ENCODE results near the gene KLHL13.
"Not testable (repeated sequence)": the region's sequence is repeated elsewhere in the genome, so short reads cannot be mapped to it uniquely, and the experiment has no call there.

Gene KLHL13

DNA sequence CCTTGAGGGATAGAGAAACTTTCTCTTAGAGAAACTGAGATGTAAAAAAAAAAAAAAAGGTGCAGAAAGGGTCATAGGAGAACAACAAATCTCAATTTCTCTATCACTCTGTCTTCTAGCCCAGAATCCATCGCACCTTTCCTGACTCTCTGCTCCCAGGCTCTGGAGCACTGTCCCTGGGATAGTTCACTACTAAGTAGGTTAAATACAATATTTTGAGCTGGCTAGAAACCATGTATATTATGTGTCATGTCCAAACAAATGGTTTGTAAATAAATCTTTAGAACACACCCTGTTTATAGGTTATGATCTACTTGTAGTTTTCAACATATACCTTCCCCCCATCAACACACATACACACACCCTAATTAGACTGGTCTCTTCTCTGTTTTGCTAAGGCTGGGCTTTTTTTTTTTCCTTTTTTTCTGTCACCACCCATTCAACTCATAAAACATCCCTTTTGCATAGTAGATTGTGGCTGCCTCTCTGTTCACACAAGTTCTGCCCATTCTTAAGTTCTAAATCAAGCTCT lies 124.4 kb downstream of the KLHL13 start:
- no peak for DNase-seq

DNA sequence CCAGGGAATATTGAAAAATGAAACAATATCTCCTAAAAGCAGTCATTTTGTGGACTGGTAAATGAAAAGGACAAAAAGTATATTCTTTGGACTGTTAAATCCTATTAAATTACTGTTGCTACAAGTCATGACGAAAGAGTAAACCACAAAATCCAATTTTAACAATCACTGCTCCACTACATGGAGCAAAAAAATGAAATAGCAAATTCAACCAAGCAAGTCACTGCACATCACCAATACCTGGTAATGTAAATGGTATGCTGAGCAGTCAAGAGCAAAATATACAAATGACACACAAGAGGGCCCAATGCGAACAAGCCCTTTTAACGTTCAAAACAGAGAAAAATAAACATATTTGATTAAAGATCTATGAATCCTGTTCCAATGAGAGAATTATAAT lies 126.2 kb downstream of the KLHL13 start:
- DNase-seq = no peak

DNA sequence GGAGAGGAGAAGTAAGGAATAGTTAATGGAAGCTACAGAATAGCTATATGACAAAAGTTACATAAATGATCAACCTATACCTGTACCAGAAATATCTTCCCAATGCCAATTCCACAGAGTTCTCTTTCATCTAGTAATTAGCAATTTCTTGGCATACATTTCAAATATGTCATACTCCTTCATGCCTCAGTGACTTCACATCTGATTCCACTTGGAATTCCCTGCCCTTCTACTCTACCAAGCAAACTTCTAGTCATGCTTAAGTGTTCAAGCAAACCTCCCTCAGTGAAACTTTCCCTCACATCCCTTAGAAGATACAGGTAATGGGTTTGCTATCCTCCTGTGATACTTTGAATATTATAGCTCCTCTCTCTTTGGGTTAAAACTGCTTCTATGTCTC lies 127.1 kb downstream of the KLHL13 start:
- DNase-seq = no peak

DNA sequence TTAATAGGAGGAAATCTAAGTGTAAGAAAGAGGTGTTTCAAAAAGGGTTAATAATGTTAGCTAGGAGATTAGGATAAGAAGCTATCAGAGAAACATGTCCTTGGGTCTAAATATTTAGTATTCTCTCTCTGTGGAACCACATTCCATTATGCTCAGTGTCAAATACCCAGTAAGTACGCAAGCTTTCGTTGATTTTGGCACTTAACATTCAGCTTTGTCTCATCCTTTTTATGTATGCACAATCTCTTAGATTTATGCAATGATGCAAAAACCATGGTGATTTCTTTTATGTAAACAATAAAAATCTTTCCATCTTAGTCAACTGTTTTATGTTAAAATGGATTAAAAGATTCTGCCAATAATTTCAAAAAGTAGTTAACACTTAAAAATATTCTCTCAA lies 129.2 kb downstream of the KLHL13 start:
- DNase-seq = no peak

DNA sequence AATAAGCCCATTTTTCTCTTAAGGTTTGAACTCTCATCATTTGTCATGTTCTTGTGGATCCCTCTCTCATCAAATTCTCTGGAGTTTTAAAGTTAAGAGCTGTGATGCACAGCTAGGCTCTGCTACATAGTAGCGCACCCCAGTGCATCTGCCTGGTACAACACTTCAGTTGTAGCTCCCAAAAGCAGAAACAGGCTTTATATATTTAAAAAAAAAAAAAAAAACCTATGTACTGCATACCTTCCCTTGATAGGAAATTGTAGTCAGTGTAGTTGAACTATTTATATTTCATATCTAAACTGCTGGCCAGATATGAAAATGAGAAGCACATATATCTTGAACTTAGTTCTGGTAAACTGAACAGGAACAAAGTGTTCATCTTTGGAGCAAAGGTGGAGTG lies 131.4 kb downstream of the KLHL13 start:
- DNase-seq = peak in 1 of 4 experiments; percentile 3

DNA sequence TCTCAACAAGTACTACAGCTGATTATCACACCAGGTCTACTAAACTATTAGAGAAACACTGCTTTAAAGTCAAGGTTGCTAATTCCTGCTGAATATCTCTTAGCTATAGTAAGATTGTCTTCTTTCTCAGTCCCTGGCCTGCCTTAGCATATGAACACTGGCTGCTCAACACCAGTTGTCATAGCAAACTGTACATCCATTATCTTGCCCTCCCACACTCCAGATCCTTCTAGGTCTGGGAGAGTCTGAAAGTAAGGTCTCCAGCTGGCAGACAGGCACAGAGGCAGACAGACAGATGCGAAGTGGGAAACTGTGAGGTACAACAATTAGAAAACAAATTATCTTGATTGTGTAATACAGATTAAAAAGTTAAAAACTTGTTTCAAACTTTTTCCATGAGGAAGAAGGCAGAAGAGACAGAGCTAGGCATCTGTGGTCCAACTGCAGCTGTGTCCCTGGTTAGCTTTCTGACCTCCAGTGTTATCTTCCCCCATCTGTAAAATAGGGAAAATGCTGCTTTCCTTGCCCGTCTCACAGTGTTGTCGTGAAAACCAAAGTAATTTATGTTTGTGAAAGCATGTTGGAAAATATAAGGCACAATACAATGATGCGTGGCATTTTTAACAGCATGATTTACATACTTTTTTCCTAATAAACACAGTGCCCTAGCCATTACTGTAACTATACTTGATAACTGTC lies 133.8 kb downstream of the KLHL13 start:
- DNase-seq = no peak

DNA sequence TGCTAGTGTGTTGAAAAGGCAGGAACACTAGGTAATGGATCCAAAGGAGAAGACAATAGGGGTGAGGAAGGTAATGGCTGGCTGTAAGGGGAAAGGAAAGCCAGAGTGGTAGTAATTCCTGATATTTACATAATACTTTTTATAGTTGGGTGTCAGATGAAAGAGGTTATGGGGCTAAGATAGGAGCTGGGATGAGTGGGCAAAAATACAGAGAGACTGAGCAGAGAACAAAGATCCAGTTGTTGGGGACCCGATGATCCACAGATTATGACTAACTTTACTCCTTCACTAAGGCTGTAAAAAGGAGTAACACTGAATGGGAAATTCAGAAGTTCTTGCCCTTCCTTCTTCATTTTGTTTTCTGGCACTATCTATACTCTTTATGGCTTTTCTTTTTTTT lies 138.2 kb downstream of the KLHL13 start:
- no peak for DNase-seq

DNA sequence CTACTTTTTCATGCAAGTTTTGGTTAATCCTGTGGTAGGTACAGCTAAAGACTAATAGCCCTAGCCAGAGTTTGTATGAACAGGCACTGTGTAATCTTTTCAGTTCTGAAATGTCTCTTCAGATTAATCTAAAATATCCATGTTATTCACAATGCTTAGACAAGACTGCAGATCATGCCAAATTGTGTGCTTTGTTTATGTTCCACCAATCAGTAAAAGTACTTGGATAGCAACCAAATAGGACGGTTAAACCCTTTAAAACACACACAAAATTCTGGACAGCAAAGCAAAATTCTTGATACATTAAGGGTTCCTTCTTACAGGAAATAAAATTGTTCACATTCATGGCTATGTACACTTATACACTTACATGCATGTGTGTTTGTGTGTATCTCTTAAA lies 139.1 kb downstream of the KLHL13 start:
- DNase-seq = no peak

DNA sequence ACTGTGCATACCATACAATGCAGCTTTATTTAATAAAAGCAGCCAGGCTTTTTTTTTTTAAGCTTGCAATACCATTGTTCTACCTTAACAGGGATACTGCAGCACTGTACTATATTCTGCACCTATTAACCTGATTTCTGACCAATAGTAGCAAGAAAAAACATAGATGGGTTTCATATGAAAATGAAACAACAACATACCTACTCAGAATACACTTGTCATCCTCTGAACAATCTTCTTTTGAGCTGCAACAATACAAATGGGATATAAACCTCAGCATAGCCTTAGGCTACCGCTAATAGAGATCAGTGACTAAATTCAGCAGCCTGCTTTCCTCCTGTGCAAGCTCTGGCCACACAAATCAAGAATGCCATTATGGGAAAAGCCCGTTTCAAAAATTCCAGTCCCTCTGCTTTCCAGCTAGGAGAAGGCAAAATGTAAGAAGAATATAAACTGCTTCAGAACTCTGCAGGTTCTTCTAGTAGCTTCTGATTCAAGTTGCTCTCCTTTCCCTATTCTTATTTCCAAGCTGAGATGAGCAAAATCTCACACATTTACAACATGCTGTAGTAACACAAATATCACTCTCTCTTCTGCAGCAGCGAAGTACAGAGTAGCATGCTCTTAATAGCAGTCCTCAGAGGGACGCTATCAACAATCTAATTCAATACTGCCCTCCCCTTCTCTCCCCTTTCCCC lies 143.4 kb downstream of the KLHL13 start:
- no peak for DNase-seq

DNA sequence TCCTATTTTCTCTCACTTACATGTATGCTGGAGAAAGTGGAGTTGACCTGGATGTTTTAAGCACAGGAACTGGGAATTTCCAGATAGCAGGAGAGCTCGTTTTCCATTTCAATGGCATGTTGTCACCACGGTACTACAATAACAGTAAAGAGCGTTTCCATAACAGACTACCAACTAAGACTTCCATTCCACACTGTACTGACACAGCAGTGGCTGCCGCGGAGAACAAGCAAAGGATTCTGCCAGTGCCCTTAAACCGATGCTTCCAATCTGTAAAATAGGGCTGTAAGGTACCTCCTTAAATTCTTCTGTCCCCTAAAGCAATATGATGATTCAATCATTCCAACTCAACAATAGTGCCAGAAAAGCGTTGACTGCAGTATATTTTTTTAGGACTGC lies 143.9 kb downstream of the KLHL13 start:
- no peak for DNase-seq

DNA sequence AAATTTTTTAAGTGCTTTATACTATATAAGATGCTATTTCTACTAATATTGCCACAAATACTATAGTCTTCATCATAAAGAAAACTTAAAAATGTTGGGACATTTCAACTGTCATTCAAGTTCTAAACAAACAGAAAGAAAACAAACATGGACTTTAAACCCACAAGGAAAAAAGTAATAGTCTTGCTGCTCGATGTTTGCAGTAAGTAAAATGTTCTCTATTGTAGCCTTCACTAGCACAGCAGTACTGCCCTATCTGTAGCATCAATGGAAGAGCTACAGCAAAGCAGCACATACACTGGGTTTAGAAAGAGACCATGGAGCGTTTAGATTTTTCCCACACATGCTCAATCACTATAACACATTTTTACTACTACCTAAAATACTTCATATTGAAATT lies 146.8 kb downstream of the KLHL13 start:
- no peak for DNase-seq

DNA sequence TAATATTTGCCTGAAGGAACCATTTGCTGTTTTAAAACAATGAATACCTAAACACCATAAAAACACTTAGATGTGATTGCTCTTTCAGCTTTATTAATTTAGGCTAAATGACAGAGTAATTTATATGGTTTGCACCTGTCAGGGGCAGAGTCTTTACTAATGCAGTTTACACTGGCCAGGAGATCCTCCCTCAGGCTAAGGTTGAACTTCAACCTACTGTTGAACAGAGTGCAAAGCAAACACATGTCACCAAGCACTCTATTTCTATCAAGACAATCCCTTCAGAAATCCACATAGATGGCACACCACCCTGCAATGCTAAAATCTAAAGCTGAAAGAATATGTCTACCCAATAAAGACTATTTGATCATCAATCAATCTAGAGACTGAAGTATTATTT lies 147.3 kb downstream of the KLHL13 start:
- no peak for DNase-seq

DNA sequence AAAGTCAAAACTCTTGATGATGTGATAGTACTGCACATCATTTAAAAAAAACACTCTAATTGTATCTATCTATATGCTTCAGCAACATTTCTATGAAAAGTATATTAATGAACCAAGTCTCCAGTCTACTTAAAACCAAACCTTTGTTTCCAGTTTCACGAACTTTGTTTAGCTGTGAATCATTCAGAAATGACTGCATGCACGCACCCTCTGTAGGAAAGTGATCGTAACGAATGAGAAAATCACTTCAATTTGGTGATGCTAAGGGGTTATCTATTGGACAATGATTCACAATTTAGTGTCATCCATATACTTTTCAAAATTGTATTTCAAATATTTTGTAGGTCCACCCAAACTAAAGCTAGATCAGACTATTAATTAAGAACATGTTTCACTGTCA lies 157.6 kb downstream of the KLHL13 start:
- DNase-seq = no peak

DNA sequence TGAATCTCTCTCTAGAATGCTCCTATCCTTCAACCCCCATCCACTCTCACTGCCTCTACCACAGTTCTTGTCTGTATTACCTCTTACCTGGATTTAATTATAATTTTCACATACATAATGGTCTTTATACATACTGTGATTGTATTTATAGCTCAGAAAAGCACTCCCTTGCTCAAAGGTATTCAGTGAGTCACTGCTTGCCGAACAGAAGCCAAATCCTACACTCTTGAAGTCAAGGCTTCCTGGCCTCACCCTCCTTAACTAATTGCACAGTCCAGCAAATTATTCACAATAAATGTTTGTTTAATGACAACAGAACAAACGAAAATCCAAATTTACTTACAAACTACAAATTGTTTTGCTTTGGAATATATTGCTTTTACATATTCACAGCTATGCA lies 159.5 kb downstream of the KLHL13 start:
- no peak for DNase-seq

DNA sequence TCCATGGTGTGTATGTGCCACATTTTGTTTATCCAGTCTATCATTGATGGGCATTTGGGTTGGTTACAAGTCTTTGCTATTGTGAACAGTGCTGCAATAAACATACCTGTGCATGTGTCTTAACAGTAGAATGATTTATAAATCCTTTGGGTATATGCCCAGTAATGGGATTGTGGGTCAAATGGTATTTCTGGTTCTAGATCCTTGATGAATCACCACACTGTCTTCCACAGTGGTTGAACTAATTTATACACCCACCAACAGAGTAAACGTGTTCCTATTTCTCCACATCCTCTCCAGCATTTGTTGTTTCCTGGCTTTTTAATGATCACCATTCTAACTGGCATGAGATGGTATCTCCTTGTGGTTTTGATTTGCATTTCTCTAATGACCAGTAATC lies 177.3 kb downstream of the KLHL13 start:
- DNase-seq = not testable (repeated sequence)

DNA sequence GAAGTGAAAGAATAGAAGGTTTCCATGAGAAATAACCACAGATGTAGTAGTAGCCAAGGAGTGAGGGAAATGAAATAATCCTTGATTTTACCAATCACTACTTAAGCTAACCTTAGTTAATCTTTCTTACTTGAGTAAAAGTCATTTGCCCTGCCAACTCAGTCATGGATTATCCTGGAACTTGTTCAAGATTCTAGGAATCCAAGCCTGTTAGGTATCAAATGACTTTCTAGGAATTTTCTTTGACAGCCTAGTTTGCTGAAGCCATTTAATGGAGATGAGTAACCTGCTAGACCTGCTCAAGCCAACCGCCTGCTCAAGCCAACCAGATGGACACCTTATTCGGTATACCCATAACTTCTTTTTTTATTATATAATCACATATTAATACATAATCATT lies 180.5 kb downstream of the KLHL13 start:
- DNase-seq = no peak

DNA sequence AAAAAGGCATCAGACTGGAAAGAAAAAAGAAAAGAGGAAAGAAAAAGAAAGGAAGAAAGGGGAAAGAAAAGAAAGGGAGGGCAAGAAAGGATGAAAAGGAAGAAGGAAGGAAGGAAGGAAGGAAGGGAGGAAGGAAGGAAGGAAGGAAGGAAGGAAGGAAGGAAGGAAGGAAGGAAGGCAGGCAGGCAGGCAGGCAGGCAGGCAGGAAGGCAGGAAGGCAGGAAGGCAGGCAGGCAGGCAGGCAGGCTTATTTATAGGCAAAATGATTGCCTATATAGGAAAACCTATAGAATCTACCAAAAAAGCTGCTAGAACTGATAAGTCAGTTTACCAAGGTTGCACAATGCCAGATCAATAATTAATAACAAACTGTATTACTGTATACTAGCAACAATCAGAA lies 186.5 kb downstream of the KLHL13 start:
- not testable (repeated sequence) for DNase-seq

DNA sequence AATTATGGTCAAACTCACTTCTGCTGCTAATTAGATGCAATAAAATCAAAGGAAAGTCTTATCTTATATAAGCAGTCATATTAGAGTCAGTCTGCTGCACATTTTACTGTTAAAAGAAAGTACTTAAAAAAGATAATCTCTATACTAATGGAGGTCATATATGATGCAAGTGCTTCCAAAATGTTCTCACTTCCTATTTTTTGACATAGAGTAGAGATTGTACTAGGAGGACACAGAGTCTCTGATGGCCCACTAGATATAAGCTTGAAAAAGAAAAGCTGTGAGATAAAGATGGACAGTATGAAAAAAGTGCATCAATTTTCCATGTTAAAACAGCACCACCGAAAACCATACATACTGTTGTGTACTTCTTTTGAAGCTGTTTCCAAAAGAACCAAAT lies 196.9 kb downstream of the KLHL13 start:
- peak in 1 of 4 experiments; percentile 0 for DNase-seq

DNA sequence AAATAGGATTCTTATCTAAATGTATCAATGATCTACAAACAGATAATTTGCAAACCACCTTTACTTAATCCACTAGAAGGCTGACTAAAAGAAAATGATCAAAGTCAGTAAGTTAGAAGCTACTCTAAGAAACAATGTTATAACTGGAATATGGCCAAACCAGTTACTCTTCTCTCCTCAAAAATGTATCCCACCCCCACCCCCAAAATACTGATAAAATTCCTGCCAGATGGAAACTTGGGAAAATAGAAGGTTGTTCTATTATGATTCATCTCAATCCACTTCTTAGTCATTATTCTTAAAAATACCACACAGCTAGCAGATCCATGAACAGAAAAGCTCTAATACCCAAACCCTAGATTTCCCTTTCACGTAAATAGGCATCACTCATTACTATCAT lies 206.4 kb downstream of the KLHL13 start:
- DNase-seq = no peak

DNA sequence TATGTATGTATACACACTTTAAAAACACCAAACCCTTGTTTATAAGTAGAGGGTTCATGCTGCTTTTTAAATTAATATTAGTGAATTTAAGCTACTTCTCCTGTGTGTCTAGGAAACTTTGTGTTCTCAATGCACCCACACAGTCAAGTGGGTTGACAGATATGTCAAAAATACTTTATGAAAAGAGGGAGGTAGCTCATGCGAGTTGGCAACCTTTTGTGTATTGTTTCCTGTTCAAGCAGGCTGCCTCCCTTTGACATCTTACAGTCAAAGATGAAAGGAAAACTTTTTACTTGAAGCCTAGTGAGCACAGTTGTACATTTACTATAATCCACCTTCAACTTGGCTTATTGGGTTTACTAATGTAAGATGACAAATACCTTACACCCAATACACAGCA lies 218.4 kb downstream of the KLHL13 start:
- DNase-seq = no peak

DNA sequence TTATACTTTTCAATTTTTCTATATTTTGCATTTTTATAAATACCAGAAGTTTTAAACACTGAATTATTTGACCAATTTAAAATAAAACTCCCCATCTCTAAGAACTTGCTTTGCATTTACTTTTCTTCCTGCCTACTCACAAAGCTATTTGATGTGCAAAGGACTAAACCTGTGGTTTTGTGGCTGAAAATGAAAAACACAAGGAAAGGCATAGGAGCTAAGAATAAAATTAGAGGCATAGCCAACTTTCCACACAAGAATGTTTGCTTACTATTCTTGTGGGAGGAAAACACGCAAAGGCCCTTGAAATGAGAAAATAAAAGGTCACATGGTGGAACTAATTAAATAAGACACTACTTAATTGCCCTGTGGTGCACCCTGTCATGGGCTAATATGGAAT lies 221.2 kb downstream of the KLHL13 start:
- DNase-seq = no peak

DNA sequence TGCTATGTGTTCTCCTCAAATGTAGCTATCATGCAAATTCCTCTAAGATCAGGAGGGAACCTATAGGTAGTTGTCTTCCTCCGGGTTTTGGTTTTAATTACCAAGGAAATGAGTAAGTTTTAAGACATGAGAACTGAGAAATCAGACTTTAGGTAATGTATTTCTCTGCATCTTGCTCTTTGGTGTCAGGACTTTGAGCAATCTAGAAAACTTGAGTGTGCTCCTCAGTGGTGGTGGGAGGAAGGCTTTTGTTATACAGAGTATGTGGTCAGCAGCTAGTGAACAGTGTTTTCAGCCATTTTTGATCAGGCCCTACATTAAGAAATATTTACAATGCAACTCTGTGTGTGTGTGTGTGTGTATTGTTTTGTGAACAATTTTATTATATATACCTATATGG lies 224.1 kb downstream of the KLHL13 start:
- no peak for DNase-seq

DNA sequence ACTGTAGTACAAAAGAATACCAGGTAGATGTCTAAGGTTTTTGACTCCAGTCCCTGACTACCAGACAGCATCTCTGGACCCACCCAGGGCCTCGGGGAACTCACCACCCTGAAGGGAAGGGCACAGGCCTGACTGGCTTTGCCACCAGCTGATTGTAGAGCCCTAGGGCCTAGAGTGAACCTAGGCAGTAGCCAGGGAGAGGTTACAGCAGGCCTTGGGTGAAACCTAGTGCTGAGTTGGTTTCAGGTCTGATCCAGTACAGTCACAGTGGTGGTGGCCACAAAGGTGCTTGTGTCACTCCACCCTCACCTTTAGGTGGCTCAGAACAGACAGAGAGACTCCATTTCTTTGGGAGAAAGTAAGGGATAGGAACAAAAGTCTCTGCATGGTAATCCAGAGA lies 244.8 kb downstream of the KLHL13 start:
- no peak for DNase-seq

DNA sequence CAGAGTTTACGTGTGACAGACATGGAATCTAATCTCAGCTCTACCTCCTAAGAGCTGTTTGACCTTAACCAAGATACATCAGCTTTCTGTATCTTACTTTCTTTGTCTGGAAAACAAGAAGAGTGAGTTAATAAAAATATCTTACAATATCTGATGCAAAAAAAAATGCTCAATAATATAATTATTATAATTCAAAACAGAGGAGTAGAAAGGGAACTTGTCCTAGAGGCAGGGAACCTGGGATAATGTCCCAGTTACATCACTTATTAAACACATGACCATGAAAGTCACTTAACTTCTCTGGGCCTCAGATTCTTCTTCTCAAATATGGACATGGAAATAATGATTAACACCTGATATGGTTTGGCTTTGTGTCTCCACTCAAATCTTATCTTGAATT lies 256.1 kb downstream of the KLHL13 start:
- DNase-seq = no peak

DNA sequence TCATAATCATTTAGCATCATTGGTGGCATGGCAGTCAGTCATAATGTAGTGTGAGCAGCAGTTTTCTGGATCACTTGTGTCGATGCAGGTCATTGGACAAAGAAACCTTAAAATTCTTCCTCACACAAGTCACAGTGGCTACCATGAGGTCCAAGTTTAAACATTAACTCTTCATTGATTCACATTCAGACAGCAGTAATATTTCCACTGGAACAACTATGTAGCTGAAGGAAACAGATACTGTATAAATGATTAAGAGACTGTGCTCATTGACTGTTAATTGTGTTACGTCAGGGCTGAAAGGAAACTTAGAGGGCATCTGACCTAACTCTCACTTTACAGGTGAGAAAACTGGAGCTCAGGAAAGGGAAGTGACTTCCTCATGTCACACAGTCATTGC lies 261.8 kb downstream of the KLHL13 start:
- DNase-seq = no peak
